Panc1 (cell line): ENCODE results near the gene NUP210. TPM values are rescaled to one million over a fixed set of nuclear protein-coding genes. Genes with fewer than 3 reads are reported as not detected.

ENCODE experiments used
- ATAC-seq: fragments of 200-7000 bp; cut with Tn5 transposase; 2 replicates; pipeline ENCODE4 v1.9.1; 2020; ENCODE audit warnings: mild to moderate bottlenecking, moderate library complexity
- BruUV-seq: library from RNA; stranded (reverse); fragments of 400-500 nt; replicated peaks from 2 replicates; lab custom pipeline; 2021; lab: Mats Ljungman, UMichigan
- CTCF ChIA-PET: fragments of 300-600 bp; sonication (Branson Sonifier 250); formaldehyde crosslinking; loops from one replicate; lab custom pipeline; 2022; ENCODE audit warnings: antibody characterized with exemption; lab: Charles Lee
- POLR2A ChIA-PET: fragments of 300-600 bp; sonication (Branson Sonifier 250); formaldehyde crosslinking; loops from one replicate; lab custom pipeline; 2022; ENCODE audit warnings: antibody characterized with exemption; lab: Charles Lee
- DNase-seq: peaks from one replicate; pipeline ENCODE4 v3.0.0-alpha.2; 2010; ENCODE audit warnings: low read depth, low spot score
- H3K27ac ChIP-seq: 2 replicates; pipeline ENCODE4 v1.5.1; 2011; ENCODE audit warnings: mild to moderate bottlenecking, low read length, inconsistent platforms
- H3K27me3 ChIP-seq: fragments of 200-500 bp; sonication (Bioruptor generic); 2 replicates; pipeline ENCODE4 v1.6.0; 2014; ENCODE audit warnings: low read length, inconsistent platforms; ENCODE audit not compliant: control insufficient read depth, insufficient read depth
- H3K36me3 ChIP-seq: fragments of 200-500 bp; sonication (Bioruptor generic); 2 replicates; pipeline ENCODE4 v1.5.1; 2014; ENCODE audit warnings: inconsistent platforms, mild to moderate bottlenecking, low read length, moderate library complexity; ENCODE audit not compliant: control insufficient read depth, insufficient read depth
- H3K4me1 ChIP-seq: 2 replicates; pipeline ENCODE4 v1.5.1; 2011; ENCODE audit warnings: inconsistent platforms, mild to moderate bottlenecking, low read length, moderate library complexity; ENCODE audit not compliant: control insufficient read depth, insufficient read depth
- H3K4me3 ChIP-seq, 2 experiments: 2 replicates each; pipeline ENCODE4 v1.5.1; 2011 to 2012; ENCODE audit warnings: low read depth in 2 of 2, low read length in 2 of 2, mild to moderate bottlenecking in 2 of 2, inconsistent platforms in 1 of 2, moderate library complexity in 1 of 2
- H3K9me3 ChIP-seq: fragments of 200-500 bp; sonication (Bioruptor generic); 2 replicates; pipeline ENCODE4 v1.5.1; 2014; ENCODE audit warnings: low read depth, mild to moderate bottlenecking, inconsistent platforms, low read length, moderate library complexity; ENCODE audit not compliant: control insufficient read depth, insufficient read depth
- CTCF ChIP-seq: fragments of 450-650 bp; IDR thresholded peaks from 2 replicates; pipeline ENCODE4 v1.5.1; 2017; ENCODE audit warnings: mild to moderate bottlenecking
- POLR2AphosphoS5 ChIP-seq: IDR thresholded peaks from 2 replicates; pipeline ENCODE4 v1.6.1; 2012; ENCODE audit warnings: mild to moderate bottlenecking, low read depth, low read length, moderate library complexity
- SIN3A ChIP-seq: IDR thresholded peaks from 2 replicates; pipeline ENCODE4 v1.6.1; 2012; ENCODE audit warnings: low read depth, mild to moderate bottlenecking, low read length, moderate library complexity, borderline replicate concordance; ENCODE audit not compliant: insufficient read depth
- TCF7L2 ChIP-seq: IDR thresholded peaks from 2 replicates; pipeline ENCODE4 v1.6.1; 2011; ENCODE audit warnings: mild to moderate bottlenecking, low read depth, low read length, inconsistent platforms
- in situ Hi-C: cut with HindIII; loops from 2 replicates; pipeline ENCODE4 v1.10.0; 2016; ENCODE audit warnings: low sequenced_read_pairs, low pct_unique_long_range_greater_than_20kb
- intact Hi-C: fragments of 100-400 bp; cut with micrococcal nuclease; formaldehyde crosslinking; loops from one replicate; pipeline ENCODE4 v1.10.0; 2022; ENCODE audit not compliant: unreplicated experiment
- total RNA-seq: library from RNA; stranded (reverse); gene quantifications from one replicate; pipeline ENCODE4 v1.2.1, GENCODE V29; 2021; ENCODE audit not compliant: unreplicated experiment
- TF ChIP-seq, protein P1 (sequence below), 2 experiments: IDR thresholded peaks; 2 replicates each; pipeline ENCODE4 v1.6.1; 2011 to 2012; ENCODE audit warnings: low read depth in 2 of 2, control low read depth in 1 of 2, low read length in 1 of 2, mild to moderate bottlenecking in 1 of 2, moderate library complexity in 1 of 2; ENCODE audit not compliant: insufficient read depth in 1 of 2

The NUP210 gene
- total RNA-seq, 1 experiment from 2014 or later: 36.8 TPM

DNA sequence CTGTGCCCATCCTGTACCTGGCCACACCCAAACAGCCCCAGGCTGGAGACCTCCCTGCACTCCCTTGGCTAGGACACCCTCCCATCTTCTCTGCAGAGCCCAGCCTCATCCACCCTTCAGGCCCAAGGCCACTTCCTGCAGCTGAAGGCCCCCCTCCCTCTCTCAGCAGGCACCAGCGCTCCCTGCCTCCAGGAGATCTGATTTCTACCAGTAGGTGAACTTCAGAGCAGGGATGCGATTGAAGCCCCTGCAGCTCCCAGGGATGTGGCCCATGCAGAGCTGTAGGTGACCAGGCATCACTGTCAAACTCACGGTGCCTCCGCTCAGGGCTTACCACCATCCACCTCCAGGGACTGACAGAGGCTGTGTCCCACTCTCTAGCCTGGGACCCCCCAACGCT, 96.3 kb downstream of the NUP210 start:
- POLR2A ChIA-PET: no interaction called here
- no peak for TF ChIP-seq POLR2AphosphoS5
- no peak for TF ChIP-seq CTCF
- no peak for TF ChIP-seq TCF7L2
- no peak for TF ChIP-seq SIN3A
- TF ChIP-seq, protein P1, sequence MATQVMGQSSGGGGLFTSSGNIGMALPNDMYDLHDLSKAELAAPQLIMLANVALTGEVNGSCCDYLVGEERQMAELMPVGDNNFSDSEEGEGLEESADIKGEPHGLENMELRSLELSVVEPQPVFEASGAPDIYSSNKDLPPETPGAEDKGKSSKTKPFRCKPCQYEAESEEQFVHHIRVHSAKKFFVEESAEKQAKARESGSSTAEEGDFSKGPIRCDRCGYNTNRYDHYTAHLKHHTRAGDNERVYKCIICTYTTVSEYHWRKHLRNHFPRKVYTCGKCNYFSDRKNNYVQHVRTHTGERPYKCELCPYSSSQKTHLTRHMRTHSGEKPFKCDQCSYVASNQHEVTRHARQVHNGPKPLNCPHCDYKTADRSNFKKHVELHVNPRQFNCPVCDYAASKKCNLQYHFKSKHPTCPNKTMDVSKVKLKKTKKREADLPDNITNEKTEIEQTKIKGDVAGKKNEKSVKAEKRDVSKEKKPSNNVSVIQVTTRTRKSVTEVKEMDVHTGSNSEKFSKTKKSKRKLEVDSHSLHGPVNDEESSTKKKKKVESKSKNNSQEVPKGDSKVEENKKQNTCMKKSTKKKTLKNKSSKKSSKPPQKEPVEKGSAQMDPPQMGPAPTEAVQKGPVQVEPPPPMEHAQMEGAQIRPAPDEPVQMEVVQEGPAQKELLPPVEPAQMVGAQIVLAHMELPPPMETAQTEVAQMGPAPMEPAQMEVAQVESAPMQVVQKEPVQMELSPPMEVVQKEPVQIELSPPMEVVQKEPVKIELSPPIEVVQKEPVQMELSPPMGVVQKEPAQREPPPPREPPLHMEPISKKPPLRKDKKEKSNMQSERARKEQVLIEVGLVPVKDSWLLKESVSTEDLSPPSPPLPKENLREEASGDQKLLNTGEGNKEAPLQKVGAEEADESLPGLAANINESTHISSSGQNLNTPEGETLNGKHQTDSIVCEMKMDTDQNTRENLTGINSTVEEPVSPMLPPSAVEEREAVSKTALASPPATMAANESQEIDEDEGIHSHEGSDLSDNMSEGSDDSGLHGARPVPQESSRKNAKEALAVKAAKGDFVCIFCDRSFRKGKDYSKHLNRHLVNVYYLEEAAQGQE (IDR thresholded peaks at IDR 0.05; ENCODE audit: insufficient read depth in 1 of 2, low read depth in 2 of 2, low read length in 1 of 2): no peak
- Histone ChIP-seq H3K4me3 (no peak overlapping the region), H3K4me1 (no peaks in the 10 kb centered on the region), H3K27me3 (no peaks in the 10 kb centered on the region), H3K27ac (no peak overlapping the region), H3K9me3 (no peaks in the 10 kb centered on the region), H3K36me3 (no peaks in the 10 kb centered on the region)
- in situ Hi-C loops: no loop called here
- CTCF ChIA-PET: no interaction called here
- BruUV-seq: no TSS peak
- intact Hi-C loops: no loop called here
- DNase-seq: no peak
- no peak for ATAC-seq

DNA sequence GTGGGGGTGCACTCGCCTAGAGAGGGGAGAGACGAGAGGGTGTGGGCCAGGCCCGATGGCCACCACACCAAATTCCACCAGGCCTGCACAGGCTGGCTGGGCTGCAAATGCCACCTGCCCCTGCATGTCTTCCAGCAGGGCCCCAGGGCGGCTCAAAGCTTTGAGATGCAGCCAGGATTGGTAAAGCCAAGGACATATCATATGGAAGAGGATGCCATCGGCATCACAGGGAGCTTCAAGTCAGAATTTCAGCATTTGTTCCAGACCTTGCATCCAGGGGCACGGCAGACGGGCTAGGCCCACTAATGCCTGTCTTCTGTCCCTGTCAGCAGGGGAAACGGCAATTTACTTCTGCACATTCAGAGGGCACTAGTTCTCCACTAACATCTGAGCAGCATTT, 97.8 kb downstream of the NUP210 start:
- H3K4me3 ChIP-seq: no peak overlapping the region
- no peaks in the 10 kb centered on the region for H3K9me3 ChIP-seq
- POLR2A ChIA-PET: interaction anchor here (0.6 kb wide), 1 partner anchor 61 kb away, joined by 5 read pairs; no protein-coding TSS in a partner anchor
- CTCF ChIA-PET: no interaction called here
- in situ Hi-C loops: no loop called here
- no peaks in the 10 kb centered on the region for H3K4me1 ChIP-seq
- H3K27me3 ChIP-seq: no peaks in the 10 kb centered on the region
- no peak overlapping the region for H3K27ac ChIP-seq
- ATAC-seq (no peak), DNase-seq (no peak)
- intact Hi-C loops: no loop called here
- H3K36me3 ChIP-seq: no peaks in the 10 kb centered on the region
- BruUV-seq: no TSS peak
- TF ChIP-seq POLR2AphosphoS5 (no peak), SIN3A (no peak), CTCF (no peak), TCF7L2 (no peak)
- TF ChIP-seq, protein P1 (IDR thresholded peaks at IDR 0.05; ENCODE audit: insufficient read depth in 1 of 2, low read depth in 2 of 2, low read length in 1 of 2): no peak
